DLD1 (cell line): ENCODE measurements around the gene ACSS1.

Experiments
- in situ Hi-C: cut with HindIII; loops from 2 replicates; pipeline ENCODE4 v1.10.0; 2017; ENCODE audit warnings: low sequenced_read_pairs

Gene ACSS1

GRCh38 chr20:25016471-25016870 is 41.5 kb downstream of the ACSS1 start:
- in situ Hi-C loops = loop anchor here (25.0 kb wide), 1 partner anchor 146 kb away; no protein-coding TSS in a partner anchor

- in situ Hi-C loops = loop anchor here (25.0 kb wide), 1 partner anchor 146 kb away; no protein-coding TSS in a partner anchor
Measured at GRCh38 chr20:25015986-25016385, 42.0 kb downstream of the ACSS1 start.

- in situ Hi-C loops = loop anchor here (25.0 kb wide), 1 partner anchor 147 kb away; no protein-coding TSS in a partner anchor
Measured at GRCh38 chr20:25014816-25015215, 43.1 kb downstream of the ACSS1 start.

DNA sequence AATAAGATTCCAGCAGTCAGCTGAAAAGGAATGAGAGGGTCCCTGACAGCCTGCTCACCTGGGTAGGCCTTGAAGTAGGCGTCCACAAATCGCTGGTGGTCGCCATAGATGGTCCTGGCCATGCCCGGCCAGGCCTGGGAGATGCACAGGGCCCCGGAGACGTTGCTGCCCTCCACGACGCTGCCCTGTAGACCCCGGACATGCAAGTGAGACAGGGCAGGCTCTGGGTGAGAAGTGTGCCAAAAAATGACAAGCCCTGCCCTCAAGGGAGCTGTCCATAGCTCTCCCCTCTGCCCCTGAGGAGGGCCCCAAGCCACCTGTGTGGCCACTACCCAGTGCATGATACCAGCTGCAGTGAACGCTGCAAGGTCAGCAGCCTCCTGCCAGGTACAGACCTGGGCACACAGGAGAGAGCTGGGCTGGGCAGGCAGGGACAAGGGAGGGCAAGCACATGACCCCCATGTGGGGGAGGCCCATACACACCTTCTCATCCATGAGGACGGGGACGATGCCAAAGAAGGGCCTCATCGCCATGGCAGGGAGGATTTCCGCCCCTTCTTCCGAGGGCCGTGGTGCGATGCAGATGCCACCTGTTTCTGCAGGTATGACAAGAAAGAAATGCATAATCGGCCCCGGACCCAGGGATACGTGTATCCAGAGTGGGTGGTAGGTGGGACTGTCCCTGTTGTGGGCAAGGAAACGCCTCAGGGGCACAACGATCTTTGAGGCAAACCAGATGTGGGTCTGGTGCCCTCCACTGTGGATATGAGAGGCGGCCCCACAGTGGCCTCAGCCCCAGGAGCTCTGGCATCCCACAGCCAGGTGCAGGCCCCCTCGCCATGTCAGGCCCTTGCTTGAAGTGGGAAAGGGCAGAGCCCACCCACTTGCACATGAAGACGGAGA is 44.2 kb downstream of the ACSS1 start:
- in situ Hi-C loops = loop anchor here (25.0 kb wide), 1 partner anchor 149 kb away; no protein-coding TSS in a partner anchor

DNA sequence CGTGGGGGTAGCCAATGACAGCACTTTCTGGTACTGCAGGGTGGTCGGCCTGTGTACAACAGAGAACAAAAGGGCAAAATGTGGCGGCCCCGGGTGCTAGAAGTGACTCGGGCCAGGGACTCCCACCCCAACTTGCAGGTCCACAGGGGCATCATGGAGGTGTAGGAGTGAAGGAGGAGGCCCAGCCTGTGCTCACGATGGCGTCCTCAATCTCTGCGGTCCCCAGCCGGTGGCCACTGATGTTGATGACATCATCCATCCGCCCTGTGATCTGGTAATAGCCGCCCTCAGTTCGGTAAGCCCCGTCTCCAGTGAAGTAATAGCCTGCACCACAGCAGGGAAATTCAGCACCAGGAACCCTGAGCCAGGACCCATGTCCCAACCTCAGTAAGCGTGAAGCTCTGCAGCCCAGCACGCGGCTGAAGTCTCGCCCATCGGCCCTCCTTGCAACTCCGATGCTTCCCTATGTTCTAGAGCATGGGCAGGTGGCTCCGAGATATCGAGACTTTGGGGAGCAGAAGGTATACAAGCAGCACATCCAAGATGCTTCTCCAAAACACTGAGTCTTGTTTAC is 45.2 kb downstream of the ACSS1 start:
- in situ Hi-C loops = loop anchor here (25.0 kb wide), 1 partner anchor 150 kb away; no protein-coding TSS in a partner anchor

GRCh38 chr20:25011831-25012241 is 46.1 kb downstream of the ACSS1 start:
- in situ Hi-C loops = loop anchor here (25.0 kb wide), 1 partner anchor 150 kb away; no protein-coding TSS in a partner anchor

DNA sequence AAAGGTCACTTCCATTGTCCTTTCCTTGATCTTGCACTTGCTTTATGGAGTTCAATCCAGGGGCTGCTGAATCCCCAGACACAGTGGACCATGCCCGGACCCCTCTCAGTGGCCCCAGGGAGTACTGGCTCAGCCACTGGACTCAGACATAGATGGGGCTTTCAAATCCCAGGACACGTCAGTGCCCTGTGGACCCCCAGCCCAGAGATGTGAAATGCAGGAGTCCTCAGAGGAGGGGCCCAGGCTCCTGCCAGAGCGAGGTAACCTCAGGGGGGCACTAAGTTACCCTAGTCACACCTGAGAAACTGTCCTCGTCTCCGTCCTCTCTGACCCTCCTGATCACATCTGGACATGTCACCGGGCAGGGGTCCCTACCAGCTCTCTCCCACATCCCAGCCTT is 46.7 kb downstream of the ACSS1 start:
- in situ Hi-C loops = loop anchor here (25.0 kb wide), 1 partner anchor 151 kb away; no protein-coding TSS in a partner anchor

GRCh38 chr20:25009218-25010145 is 48.5 kb downstream of the ACSS1 start:
- in situ Hi-C loops = loop anchor here (25.0 kb wide), 1 partner anchor 153 kb away; no protein-coding TSS in a partner anchor

DNA sequence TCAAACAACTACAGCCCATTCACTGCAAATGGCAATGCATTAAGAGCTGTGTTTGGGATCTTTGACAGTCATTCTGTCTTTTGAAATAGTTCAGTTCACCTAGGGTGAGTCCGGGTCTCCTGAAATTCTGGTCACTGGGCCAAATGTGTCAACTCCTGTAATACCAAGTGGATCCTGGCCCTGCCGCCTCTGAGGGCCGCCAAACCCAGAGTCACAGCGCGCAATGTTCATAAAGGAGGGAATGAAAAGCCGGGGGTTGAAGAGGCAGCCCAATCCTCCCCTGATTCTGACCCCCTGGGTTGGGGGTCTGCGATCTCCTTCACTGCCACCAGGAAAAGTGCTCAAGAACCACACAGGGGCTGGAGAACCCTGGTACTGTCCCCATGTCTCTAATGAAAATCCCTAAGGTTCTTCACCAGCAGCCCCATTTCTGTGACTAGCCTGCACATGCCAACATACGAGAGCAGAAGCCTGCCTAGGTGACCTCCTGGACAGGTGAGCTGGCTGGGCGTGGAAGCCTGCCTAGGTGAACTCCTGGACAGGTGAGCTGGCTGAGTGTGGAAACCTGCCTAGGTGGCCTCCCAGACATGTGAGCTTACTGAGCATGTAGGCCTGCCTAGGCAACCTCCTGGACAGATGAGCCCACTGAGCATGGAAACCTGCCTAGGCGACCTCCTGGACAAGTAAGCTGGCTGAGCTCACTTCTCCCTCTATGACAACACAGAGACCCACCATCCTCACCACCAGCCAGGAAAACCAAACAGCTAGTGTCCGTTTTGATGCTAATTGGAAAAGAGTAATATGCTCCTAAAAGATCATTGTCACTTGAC is 49.3 kb downstream of the ACSS1 start:
- in situ Hi-C loops = loop anchor here (25.0 kb wide), 1 partner anchor 154 kb away; no protein-coding TSS in a partner anchor

GRCh38 chr20:25007491-25008305 is 50.2 kb downstream of the ACSS1 start:
- in situ Hi-C loops = loop anchor here (25.0 kb wide), 1 partner anchor 155 kb away; no protein-coding TSS in a partner anchor

- in situ Hi-C loops = loop anchor here (25.0 kb wide), 1 partner anchor 156 kb away; no protein-coding TSS in a partner anchor
Measured at GRCh38 chr20:25006431-25007167, 51.3 kb downstream of the ACSS1 start.

GRCh38 chr20:25005661-25006060 is 52.3 kb downstream of the ACSS1 start:
- in situ Hi-C loops = loop anchor here (25.0 kb wide), 1 partner anchor 157 kb away; no protein-coding TSS in a partner anchor

- in situ Hi-C loops = loop anchor here (25.0 kb wide), 1 partner anchor 157 kb away; no protein-coding TSS in a partner anchor
Measured at GRCh38 chr20:25005220-25005619, 52.7 kb downstream of the ACSS1 start.

- in situ Hi-C loops = loop anchor here (25.0 kb wide), 1 partner anchor 159 kb away; no protein-coding TSS in a partner anchor
Measured at GRCh38 chr20:25003002-25003401, 54.9 kb downstream of the ACSS1 start.

DNA sequence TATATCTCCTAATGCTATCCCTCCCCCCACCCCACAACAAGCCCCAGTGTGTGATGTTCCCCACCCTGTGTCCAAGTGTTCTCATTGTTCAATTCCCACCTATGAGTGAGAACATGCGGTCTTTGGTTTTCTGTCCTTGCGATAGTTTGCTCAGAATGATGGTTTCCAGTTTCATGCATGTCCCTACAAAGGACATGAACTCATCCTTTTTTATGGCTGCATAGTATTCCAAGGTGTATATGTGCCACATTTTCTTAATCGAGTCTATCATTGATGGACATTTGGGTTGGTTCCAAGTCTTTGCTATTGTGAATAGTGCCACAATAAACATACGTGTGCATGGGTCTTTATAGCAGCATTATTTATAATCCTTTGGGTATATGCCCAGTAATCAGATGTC is 56.6 kb downstream of the ACSS1 start:
- in situ Hi-C loops = loop anchor here (25.0 kb wide), 1 partner anchor 161 kb away; no protein-coding TSS in a partner anchor

- in situ Hi-C loops = loop anchor here (25.0 kb wide), 1 partner anchor 162 kb away; no protein-coding TSS in a partner anchor
Measured at GRCh38 chr20:25000268-25000801, 57.6 kb downstream of the ACSS1 start.

DNA sequence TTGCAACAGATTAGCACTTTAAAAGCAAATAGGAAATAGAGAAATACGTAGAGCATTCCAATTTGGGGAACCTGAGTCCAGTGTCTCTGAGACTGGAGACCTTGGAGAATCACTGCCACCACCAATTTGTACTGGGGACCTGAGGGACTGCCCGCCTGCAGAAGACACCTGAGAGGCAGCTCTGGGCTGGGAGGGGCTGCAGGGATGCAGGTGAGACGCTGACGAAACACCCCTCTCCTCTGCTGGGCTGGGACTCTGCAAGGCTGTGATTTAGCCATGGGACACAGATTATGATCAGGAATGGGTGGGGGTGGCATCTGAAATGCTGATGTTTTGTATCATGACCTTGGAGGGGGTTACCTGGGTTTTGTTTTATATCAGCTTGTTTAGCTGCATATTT is 58.4 kb downstream of the ACSS1 start:
- in situ Hi-C loops = no loop called here
